Measurements from ENCODE around the gene LZTFL1.
A peak's percentile ranks its signal among the peaks of the same experiment; 100 is the strongest.

Gene LZTFL1

DNA sequence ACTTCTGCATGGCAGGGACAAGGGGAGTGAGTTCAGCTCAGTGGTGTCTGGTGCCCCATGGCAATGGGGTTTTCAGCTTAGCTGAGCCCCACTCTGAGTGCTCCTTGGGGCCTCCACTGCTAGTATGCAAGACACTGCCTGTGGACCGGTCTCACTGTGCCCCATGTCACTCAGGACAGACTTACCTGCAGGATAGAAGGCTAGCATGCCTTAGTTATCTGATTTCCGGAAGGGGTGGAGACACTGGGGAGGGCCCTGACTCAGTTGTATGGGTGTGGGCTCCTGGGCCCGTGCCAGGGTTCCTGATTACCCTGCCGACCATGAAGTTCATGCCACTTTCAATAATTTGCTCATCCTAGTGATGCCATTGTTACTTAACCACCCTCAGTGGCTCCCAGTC is 41.3 kb downstream of the LZTFL1 start:
- TF ChIP-seq CTCF (IDR thresholded peaks at IDR 0.05; ENCODE audit: insufficient read depth, low read depth, low read length, missing control alignments), result no peak
- DNase-seq (ENCODE audit: low read depth), result no peak
- no peak overlapping the region for H3K4me3 ChIP-seq (ENCODE audit: low read length)

- no peak for TF ChIP-seq CTCF (IDR thresholded peaks at IDR 0.05; ENCODE audit: insufficient read depth, low read depth, low read length, missing control alignments)
- DNase-seq (ENCODE audit: low read depth), result no peak
- H3K4me3 ChIP-seq (ENCODE audit: low read length), result no peak overlapping the region
Measured at GRCh38 chr3:45799586-45799985, 42.3 kb downstream of the LZTFL1 start.

GRCh38 chr3:45798034-45798433 is 43.9 kb downstream of the LZTFL1 start:
- H3K4me3 ChIP-seq (ENCODE audit: low read length), result no peak overlapping the region
- no peak for TF ChIP-seq CTCF (IDR thresholded peaks at IDR 0.05; ENCODE audit: insufficient read depth, low read depth, low read length, missing control alignments)
- DNase-seq (ENCODE audit: low read depth), result no peak

- TF ChIP-seq CTCF (IDR thresholded peaks at IDR 0.05; ENCODE audit: insufficient read depth, low read depth, low read length, missing control alignments), result no peak
- DNase-seq (ENCODE audit: low read depth), result no peak
- no peak overlapping the region for H3K4me3 ChIP-seq (ENCODE audit: low read length)
Measured at GRCh38 chr3:45796902-45797637, 44.8 kb downstream of the LZTFL1 start.

DNA sequence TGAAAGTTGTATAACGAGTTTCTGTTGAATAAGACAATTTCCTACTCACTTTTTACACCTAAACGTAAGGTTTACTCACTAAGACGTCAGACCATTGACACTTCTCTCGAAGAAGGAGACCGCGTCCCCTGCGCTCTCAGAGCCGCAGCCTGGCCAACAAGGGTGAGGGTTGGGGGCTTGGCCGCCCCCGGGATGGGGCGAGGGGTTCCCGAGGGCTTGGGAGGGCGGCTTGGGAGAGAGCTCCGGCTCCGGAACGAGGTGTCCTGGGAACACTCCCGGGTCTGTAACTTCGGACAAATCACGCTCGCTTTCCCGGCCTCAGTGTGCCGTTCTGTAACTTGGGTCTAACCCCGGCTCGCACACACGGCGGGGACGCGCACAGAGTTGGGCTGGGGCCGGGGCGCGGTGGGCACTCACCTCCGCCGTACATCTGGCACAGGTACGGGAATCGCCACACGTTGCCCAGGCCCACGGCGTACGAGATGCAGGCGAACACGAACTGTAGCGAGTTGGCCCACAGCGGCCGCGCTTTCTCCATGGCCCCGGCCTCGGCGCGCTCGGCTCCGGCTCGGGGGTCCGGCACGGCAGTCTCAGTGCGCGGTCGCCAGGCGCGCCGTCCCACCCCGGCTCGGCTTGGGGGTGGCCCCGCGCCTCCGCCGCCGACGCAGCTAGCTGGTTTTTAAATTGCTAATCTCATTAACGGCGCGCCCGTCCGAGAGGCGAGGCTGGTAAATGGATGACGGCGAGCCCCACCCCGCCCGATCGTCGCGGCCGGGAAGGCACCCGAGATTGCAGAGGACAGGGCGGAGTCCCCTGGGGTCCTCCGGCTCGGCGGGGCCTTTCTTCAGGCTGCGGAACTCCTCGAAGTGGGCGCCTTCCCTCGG is 45.8 kb downstream of the LZTFL1 start, which contains the start of gene SLC6A20:
SLC6A20 (minus strand) TSS at position 655 of the 884 bp plus-strand sequence; CDS start at position 538, 117 bp downstream.
- H3K4me3 ChIP-seq (ENCODE audit: low read length), result peak within 1 kb of the TSS; percentile 29
- peak; percentile 33 for DNase-seq (ENCODE audit: low read depth)
- TF ChIP-seq CTCF (IDR thresholded peaks at IDR 0.05; ENCODE audit: insufficient read depth, low read depth, low read length, missing control alignments), result no peak

- TF ChIP-seq CTCF (IDR thresholded peaks at IDR 0.05; ENCODE audit: insufficient read depth, low read depth, low read length, missing control alignments), result no peak
- no peak for DNase-seq (ENCODE audit: low read depth)
- peak overlapping the region; percentile 29 for H3K4me3 ChIP-seq (ENCODE audit: low read length)
Measured at GRCh38 chr3:45795509-45795881, 46.4 kb downstream of the LZTFL1 start.
